Midbrain (tissue), 1 donor: Measurements from ENCODE around the gene OXER1.

Source experiments
- DNase-seq: peaks from one replicate; lab custom pipeline; 2025; lab: John Stamatoyannopoulos, UW

Gene OXER1

DNA sequence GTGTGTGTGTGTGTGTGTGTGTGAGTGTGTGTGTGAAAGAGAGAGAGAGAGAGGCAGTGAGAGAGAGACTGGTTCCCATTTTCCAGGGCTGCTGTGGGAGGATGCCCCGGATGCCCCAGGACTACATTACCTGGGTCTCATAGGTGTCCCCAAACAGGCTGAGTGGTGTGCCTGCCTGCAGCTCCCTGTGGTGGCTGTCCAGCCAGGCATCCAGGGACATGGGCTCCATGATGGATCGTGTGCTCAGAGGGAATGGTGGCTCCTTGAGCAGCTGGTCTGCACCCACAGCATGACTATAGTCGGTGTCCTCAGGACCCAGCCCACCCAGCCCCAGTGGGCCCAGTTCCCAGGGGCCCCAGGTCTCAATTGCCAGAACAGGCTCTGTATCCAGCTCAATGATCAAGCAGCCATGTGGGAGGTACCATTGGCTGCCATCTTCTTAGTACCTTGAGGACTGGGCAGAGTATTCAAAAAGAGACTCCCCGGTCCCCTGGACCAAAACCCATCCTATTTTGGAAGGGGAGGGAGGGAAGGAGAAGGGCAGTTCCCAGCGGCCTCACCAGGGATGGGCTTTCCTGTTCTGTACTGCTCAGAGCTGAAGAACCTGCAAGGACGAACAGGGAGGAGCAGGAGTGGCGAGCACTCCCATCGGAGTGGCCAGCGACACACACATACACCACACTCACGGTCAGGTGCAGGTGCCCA is 5.8 kb upstream of the OXER1 start:
- no peak for DNase-seq

GRCh38 chr2:42768706-42769256 is 4.8 kb upstream of the OXER1 start:
- DNase-seq = no peak

- DNase-seq = no peak
These were observed 4.2 kb upstream of the OXER1 start for GRCh38 chr2:42767899-42768705.

DNA sequence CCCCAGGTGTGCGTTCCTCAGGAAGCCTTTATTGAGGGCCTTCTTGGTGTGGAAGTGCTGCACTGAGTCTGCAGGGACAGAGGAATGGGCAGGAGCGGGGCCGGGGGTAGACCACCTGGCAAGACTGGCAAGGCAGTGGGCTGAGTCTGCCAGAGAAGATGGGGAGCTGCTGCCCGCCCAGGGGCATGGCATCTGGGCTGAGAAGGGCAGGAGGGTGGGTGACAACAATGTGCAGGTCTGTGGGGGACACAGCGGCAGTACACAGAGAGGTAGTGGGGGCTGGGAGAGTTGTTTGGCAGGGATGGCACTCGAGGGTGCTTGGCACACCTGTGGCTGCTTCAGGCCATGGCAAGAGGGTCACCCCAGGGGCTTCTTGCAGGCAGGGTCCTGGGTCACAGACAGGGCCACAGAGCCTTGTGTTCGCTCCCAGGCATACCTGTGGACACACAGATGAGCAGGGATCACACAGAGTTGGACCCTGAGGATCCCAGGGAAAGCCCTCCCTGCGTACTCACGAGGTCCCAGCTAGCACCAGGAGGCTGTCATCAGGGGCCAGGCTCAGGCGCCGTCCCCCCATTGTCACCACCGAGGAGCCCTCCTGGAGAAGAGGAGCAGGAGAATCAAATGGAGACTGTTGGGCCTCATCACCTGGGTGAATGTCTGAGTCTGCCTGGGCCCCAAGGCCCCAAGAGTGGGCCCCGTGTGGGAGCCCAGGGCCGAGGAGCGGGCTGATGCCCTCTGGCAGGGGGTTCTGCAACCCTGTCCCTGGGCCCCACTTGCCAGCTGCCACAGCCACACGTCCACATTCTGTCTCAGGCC is 3.4 kb upstream of the OXER1 start:
- DNase-seq = no peak

GRCh38 chr2:42765686-42766085 is 1.8 kb upstream of the OXER1 start:
- DNase-seq = no peak

GRCh38 chr2:42764901-42765300 is 966 bp upstream of the OXER1 start:
- DNase-seq = no peak

GRCh38 chr2:42762823-42763804 is 821 bp downstream of the OXER1 start:
- no peak for DNase-seq

DNA sequence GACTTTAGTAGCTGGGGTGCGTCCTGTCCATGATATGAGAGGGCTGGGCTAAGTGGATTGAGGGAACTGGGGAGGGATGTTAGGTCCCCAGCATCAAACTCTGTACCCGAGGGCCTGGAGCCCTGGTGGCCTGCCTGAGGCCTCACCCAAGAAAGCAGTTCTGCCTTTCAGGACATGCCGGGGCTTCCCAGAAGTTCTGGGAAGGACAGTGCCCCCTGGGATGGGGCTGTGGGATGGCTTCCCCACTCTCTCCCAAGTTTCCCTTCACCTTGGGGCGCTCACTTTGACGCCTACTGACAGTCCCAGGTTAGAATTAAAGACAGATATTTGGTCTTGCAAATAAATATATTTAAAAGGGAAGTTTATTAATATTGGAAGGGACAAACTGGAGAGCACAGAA is 1.8 kb downstream of the OXER1 start:
- DNase-seq = no peak

GRCh38 chr2:42761554-42761953 is 2.4 kb downstream of the OXER1 start:
- no peak for DNase-seq

GRCh38 chr2:42758751-42759150 is 5.2 kb downstream of the OXER1 start:
- DNase-seq = no peak

- DNase-seq = no peak
These were observed 5.8 kb downstream of the OXER1 start for GRCh38 chr2:42757981-42758740.

- DNase-seq = no peak
These were observed 6.9 kb downstream of the OXER1 start for GRCh38 chr2:42756966-42757513.

GRCh38 chr2:42756150-42756775 is 7.7 kb downstream of the OXER1 start:
- no peak for DNase-seq

DNA sequence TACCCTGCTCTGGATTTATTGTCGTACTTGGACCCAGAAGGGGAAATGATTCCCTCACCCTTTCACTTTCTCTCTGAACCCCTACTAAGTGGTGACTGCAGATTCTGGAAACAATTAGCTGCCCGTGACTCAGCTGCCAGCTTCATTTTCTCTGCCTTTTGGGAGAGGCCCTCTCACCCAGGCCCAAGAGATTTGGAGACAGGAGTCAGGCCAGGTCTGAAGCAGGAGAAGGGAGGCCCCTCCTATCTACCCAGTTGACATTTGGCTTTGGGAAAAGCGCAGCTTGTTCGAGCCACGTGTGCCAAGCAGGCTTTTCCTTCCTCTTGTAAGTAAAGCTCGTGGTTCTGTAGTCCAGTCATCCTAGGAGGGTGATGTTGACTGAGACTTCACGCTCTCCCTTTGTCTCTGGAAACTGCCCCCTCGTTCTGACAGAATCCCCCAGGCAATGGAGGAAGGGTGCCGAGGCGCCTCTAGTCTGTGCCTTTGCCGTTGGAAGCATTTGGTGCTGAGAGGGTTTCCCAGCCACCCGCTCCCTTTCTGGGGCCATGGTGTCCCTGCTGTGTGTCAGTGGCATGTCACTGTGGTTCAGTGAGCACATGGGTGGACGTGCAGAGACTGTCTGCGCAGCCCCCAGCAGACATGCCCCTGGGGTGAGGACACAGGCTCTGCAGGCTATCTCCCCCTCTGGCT is 8.6 kb downstream of the OXER1 start:
- peak; percentile 5 for DNase-seq

DNA sequence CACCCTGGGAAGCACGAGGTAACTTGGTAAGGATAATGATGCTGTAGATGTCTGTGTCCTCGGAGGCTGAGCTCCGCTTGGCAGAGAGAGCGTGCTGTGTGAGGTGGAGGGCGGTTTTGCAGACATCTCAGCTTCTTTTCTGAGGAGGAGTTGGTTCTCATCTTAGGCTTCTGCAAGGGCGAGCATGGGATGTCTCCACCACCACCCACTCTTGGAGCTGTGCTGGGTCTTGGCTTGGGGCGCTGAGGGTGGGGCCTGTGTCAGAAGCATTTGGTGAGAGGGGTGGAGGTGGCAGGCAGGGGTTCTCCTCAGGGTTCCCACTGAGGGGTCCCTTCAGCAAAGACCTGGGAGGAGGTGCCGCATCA is 9.2 kb downstream of the OXER1 start:
- no peak for DNase-seq

DNA sequence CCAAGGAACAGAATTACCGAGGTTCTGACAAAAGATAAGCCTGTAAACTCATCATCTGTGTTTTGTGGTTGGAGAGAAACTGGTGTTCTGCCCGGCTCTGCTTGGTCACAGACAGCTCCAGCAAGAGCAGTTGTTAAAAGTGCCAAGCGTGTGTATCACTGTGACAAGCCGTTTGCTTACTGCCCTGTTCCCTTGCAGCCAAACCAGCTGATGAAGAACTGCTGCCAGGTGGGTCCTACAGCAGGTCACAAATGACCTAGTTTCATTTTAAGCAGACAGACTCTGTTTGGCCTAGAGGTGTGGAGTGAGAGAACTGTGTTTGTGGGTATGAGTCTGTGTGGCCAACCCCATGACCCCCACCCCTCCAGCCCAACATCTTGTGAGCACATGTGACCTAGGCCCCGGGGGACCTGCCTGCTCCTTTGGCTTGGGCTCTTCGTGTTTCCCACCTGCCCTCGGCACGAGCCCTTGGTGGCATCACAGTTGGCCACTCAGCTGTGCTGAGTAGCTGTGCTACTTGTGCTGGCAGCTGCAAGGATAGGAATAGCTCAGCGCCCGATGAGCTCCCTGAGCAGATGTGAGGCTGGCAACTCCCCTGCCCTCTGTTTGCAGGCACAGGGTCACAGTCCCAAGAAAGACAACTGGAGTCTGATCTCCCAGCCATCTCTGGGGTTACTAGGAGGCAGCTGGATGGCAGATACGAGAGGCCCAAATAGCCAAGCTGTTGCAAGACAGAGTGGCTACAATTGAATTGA is 9.7 kb downstream of the OXER1 start:
- peak; percentile 57 for DNase-seq

GRCh38 chr2:42752816-42753813 is 10.8 kb downstream of the OXER1 start:
- no peak for DNase-seq
